ENCODE results near the gene ELMO3. TPM values are rescaled to one million over a fixed set of nuclear protein-coding genes. Genes with fewer than 3 reads are reported as not detected.

Gene ELMO3
- total and polyA plus RNA-seq, 2 of the 13 experiments (the other 11 are each of a cell fraction or from before 2014, with no cell fraction given), result 2.6 to 4.0 TPM

DNA sequence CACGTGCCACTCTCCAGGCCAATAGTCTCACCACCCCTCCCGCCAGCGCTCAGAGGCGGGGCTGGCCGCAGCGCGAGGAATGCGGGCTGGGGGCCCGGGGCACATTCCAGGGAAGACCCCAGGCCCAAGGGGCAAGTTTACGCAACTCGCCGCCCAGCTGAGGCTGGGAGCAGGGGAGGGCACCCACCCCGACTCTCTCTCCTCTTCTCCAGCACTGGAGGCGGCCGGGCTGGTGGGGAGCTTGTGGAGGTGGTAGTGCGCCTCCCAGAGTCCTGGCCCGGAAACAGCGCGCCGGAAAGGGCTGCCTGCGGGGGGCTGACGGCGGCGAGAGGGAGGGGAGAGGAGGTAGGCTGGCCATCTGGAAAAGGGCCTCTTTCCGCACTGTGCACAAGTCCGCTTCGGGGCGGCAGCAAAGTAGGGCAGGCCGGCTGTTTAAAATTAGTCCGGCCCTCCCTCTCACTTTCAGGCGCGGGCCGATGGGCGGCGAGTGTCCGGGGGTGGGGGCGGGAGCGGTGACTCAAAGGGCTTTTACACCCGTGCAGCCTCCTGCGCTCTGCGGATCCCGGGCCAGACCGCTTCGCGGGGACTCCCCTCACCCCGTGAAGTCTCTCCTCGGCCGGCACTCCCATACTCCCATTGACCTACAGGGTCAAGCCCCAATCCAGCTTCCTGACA lies 47.3 kb downstream of the ELMO3 start (continued):
- TF ChIP-seq AKNA (CRISPR knock-in tag; IDR thresholded peaks at IDR 0.05; ENCODE audit: borderline replicate concordance), result peak; percentile 56; the same call in 1 of the 2 replicates
- TF ChIP-seq HES4 (CRISPR knock-in tag; IDR thresholded peaks at IDR 0.05; ENCODE audit: borderline replicate concordance), result no peak
- TF ChIP-seq HOXA5 (CRISPR knock-in tag; IDR thresholded peaks at IDR 0.05), result no peak; the same call in 1 of the 2 replicates
- TF ChIP-seq, protein P1, sequence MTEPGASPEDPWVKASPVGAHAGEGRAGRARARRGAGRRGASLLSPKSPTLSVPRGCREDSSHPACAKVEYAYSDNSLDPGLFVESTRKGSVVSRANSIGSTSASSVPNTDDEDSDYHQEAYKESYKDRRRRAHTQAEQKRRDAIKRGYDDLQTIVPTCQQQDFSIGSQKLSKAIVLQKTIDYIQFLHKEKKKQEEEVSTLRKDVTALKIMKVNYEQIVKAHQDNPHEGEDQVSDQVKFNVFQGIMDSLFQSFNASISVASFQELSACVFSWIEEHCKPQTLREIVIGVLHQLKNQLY (CRISPR knock-in tag; IDR thresholded peaks at IDR 0.05), result peak; percentile 90
- no peak; the same call in 1 of the 2 replicates for TF ChIP-seq ZNF326 (CRISPR knock-in tag; IDR thresholded peaks at IDR 0.05; ENCODE audit: borderline replicate concordance)
- peak; percentile 84 for TF ChIP-seq ZNF614 (CRISPR knock-in tag; IDR thresholded peaks at IDR 0.05; ENCODE audit: borderline replicate concordance)
- TF ChIP-seq DNMT3B (CRISPR knock-in tag; conservative IDR thresholded peaks at IDR 0.05), result no peak; the same call in 1 of the 2 replicates
- no peak for TF ChIP-seq ZSCAN22 (CRISPR knock-in tag; IDR thresholded peaks at IDR 0.05)
- no peak for TF ChIP-seq SIX1 (CRISPR knock-in tag; IDR thresholded peaks at IDR 0.05; ENCODE audit: borderline replicate concordance)
- no peak for TF ChIP-seq ARID3A (IDR thresholded peaks at IDR 0.05; ENCODE audit: low read depth, low read length)
- TF ChIP-seq, protein P2, sequence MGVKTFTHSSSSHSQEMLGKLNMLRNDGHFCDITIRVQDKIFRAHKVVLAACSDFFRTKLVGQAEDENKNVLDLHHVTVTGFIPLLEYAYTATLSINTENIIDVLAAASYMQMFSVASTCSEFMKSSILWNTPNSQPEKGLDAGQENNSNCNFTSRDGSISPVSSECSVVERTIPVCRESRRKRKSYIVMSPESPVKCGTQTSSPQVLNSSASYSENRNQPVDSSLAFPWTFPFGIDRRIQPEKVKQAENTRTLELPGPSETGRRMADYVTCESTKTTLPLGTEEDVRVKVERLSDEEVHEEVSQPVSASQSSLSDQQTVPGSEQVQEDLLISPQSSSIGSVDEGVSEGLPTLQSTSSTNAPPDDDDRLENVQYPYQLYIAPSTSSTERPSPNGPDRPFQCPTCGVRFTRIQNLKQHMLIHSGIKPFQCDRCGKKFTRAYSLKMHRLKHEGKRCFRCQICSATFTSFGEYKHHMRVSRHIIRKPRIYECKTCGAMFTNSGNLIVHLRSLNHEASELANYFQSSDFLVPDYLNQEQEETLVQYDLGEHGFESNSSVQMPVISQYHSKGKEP (CRISPR knock-in tag; IDR thresholded peaks at IDR 0.05), result no peak; the same call in 1 of the 2 replicates
- peak; percentile 80; the same call in 1 of the 2 replicates for TF ChIP-seq ELF3 (CRISPR knock-in tag; IDR thresholded peaks at IDR 0.05)
- TF ChIP-seq ZNF879 (CRISPR knock-in tag; IDR thresholded peaks at IDR 0.05), result peak; percentile 60; the same call in 1 of the 2 replicates
- TF ChIP-seq, protein P3, sequence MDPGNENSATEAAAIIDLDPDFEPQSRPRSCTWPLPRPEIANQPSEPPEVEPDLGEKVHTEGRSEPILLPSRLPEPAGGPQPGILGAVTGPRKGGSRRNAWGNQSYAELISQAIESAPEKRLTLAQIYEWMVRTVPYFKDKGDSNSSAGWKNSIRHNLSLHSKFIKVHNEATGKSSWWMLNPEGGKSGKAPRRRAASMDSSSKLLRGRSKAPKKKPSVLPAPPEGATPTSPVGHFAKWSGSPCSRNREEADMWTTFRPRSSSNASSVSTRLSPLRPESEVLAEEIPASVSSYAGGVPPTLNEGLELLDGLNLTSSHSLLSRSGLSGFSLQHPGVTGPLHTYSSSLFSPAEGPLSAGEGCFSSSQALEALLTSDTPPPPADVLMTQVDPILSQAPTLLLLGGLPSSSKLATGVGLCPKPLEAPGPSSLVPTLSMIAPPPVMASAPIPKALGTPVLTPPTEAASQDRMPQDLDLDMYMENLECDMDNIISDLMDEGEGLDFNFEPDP (CRISPR knock-in tag; conservative IDR thresholded peaks at IDR 0.05), result peak; percentile 74; the same call in 1 of the 2 replicates
- peak; percentile 78 to 82; a peak in 3 of 4 replicates for TF ChIP-seq NR2F1 (CRISPR knock-in tag; IDR thresholded peaks at IDR 0.05)
- peak; percentile 56; the same call in 1 of the 2 replicates for TF ChIP-seq DRAP1 (CRISPR knock-in tag; IDR thresholded peaks at IDR 0.05)
- TF ChIP-seq RAD21 (CRISPR knock-in tag; IDR thresholded peaks at IDR 0.05), result peak; percentile 79

All from HepG2 (cell line).